SH-SY5Y (cell line): ENCODE results near the gene PLCXD3.

Source experiments
- GATA2 ChIP-seq: IDR thresholded peaks from 2 replicates; pipeline ENCODE4 v1.6.1; 2011; ENCODE audit warnings: mild to moderate bottlenecking, low read depth, low read length
- GATA3 ChIP-seq: IDR thresholded peaks from 2 replicates; pipeline ENCODE4 v1.6.1; 2011; ENCODE audit warnings: low read depth, mild to moderate bottlenecking, low read length, moderate library complexity

GRCh38 chr5:41356786-41357185, 153.6 kb downstream of the PLCXD3 start:
- TF ChIP-seq GATA2, result no peak
- TF ChIP-seq GATA3, result no peak
